NOMO-1 treated with DMSO at 0.1 percent for 48 hours (cell line): ENCODE data around the gene VGLL1.

ENCODE experiments used
- DNase-seq: peaks from one replicate; lab custom pipeline; 2025; ENCODE audit not compliant: unreplicated experiment; lab: John Stamatoyannopoulos, UW

Gene VGLL1, protein sequence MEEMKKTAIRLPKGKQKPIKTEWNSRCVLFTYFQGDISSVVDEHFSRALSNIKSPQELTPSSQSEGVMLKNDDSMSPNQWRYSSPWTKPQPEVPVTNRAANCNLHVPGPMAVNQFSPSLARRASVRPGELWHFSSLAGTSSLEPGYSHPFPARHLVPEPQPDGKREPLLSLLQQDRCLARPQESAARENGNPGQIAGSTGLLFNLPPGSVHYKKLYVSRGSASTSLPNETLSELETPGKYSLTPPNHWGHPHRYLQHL

DNA sequence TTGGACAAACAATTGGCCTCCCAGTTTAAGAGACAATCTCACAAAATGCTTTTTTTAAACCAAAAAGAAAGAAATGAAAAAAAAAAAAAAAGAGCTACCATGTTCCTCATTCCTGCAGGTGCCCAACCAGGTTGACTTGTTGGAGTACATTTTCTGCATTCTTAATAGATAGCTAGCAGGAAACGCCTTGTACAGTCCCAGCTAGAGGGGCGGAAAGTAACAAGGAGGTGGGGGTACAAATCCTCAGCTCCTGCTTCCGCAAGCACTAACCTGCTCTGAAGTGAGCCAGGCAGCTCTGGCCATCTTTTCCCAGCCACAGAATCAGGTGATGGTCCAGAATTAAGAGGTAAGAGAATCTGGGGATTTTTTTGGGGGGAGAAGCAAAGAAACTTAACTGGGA lies at the start of gene VGLL1:
TSS of gene VGLL1 (plus strand) at position 265 of the 400 bp plus-strand sequence. CDS start 3,806 bp downstream, outside the sequence.
- DNase-seq = no peak

DNA sequence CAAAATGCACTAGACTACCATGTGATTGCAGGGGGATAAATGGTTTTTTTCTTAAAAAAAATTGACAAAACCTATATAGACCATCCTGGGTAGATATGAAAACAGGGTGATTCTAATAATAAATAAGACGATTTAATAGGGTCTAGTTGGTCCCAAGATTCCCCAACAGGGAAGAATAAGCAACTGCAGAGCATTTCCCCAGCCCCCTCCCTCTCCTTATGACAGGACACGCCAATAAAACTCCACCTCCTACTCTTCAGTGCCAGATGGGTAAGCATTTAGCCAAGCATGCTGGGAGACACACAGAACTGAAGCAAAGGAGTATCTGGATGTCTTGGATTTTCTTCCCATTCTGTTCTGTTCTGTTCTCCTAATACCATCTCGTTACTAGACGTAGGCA lies 44.4 kb upstream of the VGLL1 start, which contains the start of gene BRS3:
TSS of gene BRS3 (plus strand) at position 301 of the 400 bp plus-strand sequence. CDS start 168 bp downstream, outside the sequence.
- no peak for DNase-seq

DNA sequence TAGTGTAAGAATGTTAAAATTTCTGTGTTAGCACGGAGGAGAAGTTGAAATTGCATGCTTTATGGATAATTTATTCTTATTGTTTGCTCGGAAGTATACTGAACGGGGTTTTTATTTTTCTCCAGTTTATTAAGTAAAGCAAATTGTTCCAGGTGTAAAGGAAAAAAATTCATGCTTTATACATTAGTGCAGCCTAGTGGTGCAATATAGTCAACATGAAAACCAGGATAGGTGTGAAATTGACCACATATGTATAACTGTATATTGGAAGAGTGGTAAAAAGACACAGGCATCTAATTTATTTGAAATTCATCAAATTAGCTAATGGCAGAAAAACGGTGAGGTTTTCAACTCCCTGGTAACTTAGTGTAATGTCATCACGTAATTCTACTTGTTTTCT lies 43.3 kb upstream of the VGLL1 start:
- no peak for DNase-seq

DNA sequence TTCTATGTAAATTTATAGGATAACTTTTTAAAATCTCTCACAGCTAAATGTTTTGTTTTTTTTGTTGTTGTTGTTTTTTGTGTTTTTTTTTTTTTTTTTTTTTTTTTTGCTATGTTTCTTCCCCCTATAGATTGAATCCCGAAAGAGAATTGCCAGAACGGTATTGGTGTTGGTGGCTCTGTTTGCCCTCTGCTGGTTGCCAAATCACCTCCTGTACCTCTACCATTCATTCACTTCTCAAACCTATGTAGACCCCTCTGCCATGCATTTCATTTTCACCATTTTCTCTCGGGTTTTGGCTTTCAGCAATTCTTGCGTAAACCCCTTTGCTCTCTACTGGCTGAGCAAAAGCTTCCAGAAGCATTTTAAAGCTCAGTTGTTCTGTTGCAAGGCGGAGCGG lies 40.2 kb upstream of the VGLL1 start:
- DNase-seq = no peak

DNA sequence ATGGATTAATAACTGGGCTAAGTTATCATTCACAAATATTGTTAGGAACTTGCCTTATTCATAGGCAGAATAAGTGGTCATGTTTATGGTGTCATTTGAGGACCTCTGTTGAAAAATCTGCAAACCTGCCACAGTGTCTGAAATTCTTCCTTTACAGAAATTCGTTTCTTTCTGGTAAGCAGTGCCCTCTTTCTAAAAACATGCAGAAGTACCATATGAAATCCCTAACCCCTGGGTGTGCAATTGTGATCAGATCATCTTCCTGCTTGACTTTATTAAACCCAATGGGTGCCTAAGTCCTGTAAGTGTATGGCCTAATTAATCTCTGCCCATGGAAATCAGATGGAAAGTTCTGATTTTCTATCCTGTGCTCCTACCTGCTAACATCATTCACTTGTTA lies 39.0 kb upstream of the VGLL1 start:
- peak; percentile 25 for DNase-seq

DNA sequence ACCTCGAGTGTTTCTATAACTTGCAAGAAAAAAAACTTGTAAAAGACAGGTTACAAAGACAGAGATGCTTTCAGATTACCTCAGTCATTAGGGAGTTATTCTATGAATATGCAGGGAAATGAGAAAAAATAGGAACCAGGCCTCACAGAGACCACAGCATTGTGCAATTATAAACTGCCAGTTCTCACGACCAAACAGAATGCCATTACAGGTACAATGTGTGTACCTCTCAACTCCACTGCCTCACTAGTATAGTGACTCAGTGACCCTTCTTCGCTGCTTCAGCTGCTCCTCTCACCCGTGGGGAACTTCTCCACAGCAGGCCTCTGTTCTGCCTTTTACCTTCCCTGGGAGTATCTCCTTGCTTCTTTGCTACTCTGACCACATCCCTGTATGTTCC lies 37.0 kb upstream of the VGLL1 start:
- DNase-seq = peak; percentile 80

DNA sequence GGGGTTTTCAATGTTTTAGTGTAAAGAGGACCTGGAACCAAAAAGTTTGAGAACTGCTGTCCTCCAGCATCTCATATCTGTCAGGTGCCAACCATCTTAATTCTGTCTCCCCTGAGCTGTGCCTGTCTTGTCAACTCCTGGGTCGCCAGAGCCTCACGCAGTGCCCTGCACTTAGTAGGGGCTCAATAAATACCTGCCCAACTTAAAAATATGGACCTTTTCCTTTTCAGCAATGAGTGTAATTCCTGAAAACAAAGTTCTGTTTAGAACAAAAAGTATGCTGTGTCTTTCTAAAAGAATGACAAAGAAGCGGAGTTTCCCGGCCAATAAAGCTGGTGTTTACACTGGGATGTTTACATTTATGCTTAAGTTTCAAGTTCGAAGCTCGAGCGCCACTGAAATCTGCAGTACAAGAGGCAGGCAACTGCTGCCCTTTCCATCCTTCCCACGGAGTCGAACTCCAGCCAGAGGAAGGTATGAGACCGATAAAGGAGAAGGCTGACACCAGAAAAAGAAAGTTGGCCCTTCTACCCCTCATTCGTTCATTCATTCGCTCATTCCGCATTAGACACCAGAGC lies 35.7 kb upstream of the VGLL1 start:
- no peak for DNase-seq

DNA sequence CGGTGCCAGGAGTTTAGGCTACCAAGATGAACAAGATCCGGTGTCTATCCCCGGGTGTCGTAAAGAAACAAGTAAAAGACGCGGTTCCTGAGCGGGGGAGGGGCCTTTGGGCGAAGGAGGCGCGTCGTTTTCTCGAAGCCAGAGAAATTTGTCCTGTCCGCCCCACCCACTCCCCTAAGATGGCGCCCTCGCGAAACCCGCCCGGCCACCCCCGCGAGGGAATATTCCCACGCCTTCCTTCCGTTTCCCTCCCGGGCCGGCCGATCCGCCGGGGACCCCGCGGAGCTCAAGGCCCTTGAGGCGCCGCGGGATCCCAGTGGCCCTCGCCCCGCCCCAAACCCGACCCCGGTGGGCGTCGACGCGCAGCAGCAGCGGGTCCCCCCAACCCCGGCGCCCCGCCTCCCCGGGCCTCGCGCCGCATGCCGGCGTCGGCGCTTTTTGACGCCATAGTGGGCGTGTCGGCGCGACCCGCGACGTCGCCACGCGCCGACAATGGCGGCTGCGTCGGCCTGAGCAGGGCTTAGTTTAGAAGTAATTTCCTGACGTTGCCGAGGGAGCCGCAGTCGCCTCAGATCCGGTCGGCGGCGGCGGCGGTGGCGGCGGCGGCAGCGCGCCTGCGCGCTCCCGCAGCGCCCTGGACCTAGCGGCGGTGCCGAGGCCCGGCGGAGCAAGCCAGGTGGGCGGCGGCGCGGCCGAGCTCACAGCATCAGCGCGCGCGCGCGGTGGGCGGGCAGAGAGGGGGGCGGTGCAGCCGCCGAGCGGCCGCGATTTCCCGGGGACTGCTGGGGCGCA lies 35.1 kb upstream of the VGLL1 start:
- DNase-seq = peak; percentile 81

DNA sequence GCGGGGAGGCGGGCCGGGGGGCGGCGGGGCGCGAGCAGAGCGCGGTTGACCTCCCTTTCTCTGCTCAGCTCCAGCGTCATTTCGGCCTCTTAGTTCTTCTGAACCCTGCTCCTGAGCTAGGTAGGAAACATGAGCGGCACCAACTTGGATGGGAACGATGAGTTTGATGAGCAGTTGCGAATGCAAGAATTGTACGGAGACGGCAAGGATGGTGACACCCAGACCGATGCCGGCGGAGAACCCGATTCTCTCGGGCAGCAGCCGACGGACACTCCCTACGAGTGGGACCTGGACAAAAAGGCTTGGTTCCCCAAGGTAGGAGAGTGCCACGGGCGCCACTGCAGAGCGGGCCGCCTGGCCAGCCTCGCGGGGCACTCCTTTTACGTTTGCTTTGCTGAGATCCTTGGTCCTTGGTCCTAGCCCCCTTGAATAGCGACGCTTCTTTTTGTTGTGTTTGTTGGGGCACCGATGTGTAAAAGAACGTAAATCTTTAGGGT lies 34.4 kb upstream of the VGLL1 start, which contains the start of gene HTATSF1:
TSS of gene HTATSF1 (plus strand) at position 37 of the 497 bp plus-strand sequence. CDS start at position 130, 93 bp downstream.
- DNase-seq = no peak

DNA sequence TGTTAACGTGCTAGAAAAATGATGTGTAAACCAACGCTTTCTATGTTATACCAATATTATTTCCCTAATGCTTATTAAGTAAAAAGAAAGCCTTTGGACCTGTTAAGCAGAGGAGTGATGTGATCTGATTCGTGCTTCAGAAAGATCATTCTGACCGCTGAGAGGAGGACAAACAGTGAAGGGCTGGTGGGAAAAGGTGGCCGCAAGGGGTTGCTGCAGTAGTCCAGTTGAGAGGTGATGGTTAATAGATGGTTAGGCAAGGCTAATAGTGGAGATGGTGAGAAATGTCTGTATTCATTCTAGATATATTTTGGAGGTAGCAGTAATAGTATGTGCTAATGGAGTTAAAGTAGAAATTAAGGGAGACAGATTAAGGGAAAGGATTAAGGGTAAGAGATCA lies 12.9 kb upstream of the VGLL1 start:
- no peak for DNase-seq

DNA sequence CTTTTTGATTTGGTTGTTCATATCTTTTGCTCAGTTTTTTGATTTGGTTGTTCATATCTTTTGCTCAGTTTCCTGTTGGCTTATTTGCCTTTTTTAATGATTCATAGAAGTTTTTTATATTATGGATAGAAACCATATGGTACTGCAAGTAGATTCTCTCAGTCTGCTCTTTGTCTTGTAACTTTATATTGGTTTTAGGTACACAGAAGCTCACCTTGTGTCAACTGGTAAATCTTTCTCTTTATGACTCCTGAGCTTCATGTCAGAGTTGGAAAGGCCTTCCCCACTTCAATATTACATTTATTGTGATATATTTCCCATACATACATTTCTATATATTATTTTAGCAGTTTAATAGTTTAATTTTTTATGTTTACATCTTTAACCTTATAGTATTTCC lies 8.2 kb upstream of the VGLL1 start:
- no peak for DNase-seq

DNA sequence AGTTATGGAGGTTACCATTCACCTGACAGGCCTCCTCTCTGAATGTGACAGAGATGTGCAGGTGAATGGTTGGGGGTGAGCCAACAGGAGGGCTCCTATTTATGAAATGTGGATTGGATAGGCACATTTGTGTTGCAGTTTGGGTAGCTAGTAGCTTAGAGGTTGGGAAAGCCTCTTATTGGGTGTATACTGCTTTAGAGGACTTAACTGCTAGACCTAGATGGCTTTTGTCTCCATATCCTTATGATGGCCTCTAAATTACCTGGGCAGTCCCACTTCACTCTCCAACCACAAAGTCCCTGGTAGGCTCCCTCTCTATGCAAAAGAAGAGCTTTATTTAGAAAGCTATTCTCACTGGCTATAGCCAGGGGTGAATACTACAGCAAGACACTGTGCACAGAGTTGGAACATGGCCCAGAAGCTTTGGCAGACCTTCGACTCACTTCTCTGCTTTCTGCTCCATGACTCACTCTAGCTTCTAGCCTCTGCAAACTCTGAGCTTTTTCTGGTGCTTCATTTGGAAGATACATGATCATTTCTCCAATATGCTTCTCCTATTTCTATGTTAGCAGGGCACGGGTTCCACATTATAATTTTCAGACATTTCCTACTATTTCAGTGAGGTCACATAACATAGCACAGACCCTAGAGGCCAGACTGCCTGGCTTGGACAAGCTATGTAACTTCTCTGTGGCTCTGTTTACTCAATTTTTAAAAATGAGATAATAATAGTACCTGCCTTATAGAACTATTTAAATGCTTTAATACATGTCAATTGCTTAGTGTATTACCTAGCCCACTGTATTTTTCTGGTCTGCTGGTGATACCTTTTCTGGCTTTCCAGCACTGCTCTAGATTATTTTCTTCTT lies 6.0 kb upstream of the VGLL1 start:
- DNase-seq = no peak

DNA sequence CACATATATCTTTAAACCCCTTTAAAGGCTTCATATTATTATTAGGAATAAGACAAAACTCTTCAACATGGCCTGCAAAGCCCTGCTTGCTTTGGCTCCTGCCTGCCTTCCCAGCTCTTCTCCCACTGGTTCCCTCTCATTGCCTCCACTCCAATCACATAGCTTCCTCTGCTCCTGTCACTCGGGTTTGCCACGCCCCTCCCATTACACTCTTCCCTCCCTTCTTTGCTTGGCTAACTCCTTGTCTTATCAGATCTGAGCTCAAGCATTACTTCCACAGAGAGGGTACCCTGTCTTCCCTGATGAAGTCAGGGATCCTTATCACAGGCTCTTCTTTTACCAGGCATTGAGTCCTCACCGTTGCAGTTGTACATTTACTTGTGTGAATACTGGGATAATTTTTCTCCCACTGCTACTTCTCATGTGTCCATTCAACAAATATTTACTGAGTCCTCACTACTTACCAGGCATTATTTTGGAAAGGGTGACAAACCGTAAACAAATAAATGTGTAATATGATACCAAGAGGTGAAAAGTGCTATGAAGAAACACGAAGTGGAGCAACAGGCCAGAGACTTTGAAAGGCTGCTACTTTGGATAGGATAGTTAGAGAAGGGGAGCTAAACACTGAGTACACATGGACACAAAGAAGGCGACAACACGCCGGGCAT lies 3.2 kb upstream of the VGLL1 start:
- no peak for DNase-seq

DNA sequence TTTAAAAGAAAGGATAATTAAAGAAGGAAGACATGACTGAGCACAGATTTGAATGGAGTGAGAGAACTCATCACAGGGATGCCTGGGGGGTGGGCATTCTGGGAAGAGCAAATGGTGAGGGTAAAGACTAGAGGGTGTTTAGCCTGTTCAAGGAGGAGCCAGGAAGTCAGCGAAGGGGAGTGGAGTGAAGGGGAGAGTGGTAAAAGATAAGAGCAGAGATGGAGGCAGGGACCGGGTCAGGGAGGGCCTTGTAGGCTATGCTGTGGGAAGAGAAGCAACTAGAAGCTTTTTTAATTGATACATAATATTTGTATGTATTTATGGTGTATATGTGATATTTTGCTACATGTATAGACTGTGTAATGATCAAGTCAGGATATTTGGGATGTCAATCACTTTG lies 2.2 kb upstream of the VGLL1 start:
- no peak for DNase-seq

DNA sequence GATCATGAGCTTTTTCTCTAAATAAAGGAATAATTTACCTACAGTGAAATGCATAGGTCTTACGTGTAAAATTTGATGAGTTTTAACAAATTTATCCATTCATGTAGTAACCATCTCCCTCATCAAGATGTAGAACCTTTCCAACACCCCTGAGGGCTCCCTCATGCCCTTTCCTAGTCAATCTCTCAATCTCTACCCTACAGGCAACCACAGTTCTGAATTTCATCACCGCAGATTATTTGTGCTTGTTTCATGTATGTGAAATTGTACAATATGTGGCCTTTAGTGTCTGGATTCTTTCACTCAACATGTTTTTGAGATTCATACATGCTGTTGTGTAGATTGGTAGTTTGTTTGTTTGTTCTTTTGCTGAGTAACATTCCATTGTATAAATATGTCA lies 2.1 kb downstream of the VGLL1 start:
- no peak for DNase-seq

DNA sequence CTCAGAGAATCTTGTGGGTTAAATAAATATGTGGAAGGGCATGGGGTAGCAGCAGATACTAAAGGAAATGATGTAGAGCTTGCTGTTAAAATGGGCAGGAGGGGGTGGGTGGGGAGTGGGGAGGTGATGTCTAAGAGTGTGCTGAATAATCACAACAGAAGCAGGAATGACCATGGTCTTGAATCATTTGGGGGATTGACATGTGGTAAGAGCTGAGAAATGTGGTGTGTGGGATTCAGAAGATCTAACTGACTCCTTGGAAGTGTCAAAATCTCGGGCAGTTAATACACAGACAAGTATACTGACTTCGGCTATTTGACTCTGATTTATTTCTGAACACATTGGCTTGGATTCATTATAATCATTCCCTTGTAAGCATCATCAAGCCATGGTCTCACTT lies 6.8 kb downstream of the VGLL1 start:
- DNase-seq = no peak

DNA sequence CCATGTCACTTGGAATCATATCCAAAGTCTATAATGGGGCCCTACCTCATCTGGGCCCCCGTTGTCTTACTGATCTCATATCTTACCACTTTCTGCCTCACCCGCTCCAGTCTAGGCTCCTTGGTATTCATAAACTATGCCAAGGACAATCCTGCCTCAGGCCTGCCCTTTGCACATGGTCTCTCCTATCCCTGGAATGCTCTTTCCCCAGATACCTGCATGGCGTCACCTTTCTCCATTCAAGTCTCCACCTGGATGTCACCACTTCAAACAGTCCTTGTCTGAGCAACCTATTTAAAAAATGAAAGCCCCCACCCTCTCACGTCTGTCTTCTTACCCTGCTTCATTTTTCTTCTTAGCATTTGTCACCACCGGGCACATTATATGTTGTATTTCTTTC lies 8.2 kb downstream of the VGLL1 start:
- DNase-seq = no peak

DNA sequence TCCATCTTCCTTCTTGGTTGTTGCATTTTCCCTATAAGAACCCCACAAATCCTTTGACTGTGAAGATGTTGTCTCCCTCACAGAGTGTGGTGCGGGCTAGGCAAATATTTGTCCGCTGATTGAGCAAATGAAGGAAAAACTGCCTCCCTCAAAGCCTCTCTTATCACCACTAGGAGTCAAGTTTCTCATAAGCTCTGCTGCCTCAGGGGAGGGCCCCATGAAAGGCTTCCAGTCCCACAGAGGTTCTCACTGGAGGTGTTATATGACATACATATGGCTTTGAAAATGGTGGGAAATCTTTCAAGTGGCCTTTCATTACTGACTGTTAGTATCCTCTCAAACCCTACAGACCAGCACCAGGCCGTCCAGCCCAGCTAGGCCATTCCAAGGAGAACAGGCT lies 9.3 kb downstream of the VGLL1 start:
- DNase-seq = no peak

DNA sequence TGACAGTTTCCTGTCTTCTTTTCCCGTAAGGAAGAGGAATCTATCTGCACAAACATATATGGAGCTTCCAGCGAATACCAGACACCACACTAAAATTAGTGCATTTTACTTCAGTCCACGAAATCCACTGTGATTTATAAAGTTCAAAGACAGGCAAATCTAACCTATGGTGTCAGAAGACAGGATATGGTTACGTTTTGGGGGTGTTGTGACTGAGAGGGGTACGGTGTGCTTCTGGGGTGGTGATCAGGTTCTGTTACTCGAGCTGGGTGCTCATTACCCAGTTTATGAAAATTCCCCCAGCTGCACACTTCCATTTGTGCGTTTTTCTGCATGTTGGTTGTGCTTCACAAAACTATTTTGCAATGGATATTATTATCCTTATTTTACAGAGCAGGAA lies 10.3 kb downstream of the VGLL1 start:
- no peak for DNase-seq

DNA sequence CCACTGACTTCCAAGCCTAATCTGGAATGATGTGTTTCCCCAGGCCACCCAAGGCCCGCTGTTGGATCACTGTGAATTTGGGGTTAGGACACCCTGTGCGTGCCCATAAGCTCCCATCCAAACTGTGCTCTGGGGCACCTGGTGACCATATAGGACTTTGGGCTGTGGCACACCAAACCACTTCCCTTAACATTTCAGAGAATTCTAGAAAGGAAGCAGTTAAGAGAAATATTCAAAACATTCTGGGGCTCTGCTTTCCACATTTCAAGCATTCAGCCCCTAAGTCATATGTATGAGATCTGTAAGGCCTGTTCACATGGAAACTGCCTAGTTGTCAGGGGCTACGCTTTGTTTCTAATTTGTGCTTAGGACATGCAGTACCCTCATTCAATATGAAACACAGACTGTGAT lies 14.4 kb downstream of the VGLL1 start:
- no peak for DNase-seq
